IPS-18c (cell line): ENCODE measurements around the gene COMT.
A peak's percentile ranks its signal among the peaks of the same experiment; 100 is the strongest.

Experiments
- H3K4me3 ChIP-seq: 2 replicates; pipeline ENCODE4 v1.7.0; 2013; ENCODE audit warnings: low read depth, mild to moderate bottlenecking, low read length, moderate library complexity; ENCODE audit not compliant: insufficient read depth
- H3K9me3 ChIP-seq: one replicate; pipeline ENCODE4 v1.6.1; 2013; ENCODE audit warnings: mild to moderate bottlenecking, low read length, moderate library complexity; ENCODE audit not compliant: control insufficient read depth, insufficient read depth

The COMT gene

DNA sequence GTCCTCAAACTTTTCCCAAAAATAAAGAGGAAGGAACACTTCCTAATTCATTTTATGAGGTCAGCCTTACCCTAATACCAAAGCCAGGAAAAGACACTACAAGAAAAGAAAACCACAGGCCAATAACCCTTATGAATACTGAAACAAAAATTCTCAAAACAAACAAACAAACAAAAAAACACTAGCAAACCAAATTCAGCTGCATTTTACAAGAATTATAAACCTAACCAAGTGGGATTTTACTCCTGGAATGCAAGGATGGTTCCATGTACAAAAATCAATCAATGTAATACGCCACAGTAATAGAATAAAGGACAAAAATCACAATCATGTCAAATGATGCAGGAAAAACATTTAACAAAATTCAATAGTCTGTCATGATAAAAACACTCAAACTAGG is 61.7 kb downstream of the COMT start:
- Histone ChIP-seq H3K4me3 (no peak overlapping the region), H3K9me3 (peaks cover 2% of the 10 kb centered on the region)

DNA sequence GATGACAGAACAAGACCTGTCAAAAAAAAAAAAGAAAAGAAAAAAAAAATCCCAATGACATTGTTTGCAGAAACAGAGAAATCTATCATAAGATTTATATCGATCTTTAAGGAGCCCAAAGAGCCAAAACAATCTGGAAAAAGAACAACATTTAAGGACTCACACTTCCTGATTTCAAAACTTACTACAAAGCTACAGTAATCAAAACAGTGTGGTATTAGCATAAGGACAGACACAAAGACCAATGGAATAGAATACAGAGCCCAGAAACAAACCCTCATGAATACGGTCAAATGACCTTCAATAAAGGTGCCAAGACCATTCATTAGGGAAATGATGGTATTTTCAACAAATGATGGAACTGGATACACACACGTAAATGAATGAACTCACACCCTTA is 62.9 kb downstream of the COMT start:
- Histone ChIP-seq H3K4me3 (no peak overlapping the region), H3K9me3 (no peaks in the 10 kb centered on the region)

DNA sequence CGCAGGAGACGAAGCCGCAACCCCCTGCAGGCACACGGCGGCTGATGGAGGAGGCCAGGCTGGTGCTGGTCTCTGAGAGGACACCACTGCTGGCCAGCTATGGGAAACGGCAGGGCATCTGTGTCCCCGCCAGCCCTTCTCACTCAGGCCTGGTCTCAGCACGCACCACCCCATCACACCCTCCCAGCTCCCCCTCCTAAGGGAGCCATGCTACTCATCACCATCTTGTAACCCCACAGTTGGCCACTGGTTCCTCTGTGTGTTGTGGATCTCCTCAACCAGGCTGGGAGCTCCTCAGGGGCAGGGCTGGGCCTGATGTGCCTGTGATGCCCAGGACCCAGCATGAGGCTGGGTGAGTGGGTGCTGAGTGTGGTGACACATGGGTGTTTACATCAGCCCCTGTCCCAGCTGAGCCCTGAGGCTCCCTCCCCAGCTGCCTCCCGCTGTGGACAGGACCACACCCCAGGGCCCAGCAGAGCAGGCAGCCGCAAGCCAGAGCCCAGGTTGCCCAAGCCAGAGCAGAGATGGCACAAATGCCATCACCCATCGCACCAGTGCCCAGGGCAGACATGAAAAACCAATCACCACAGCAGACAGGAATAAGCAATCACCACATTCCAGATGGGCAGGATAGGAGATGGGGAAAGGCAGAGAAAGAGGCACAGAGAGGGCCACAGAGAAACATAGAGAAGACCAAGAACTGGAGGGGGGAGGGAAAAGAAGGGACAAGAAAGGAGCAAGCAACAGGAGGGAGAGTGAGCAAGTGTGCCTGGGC is 66.8 kb downstream of the COMT start:
- no peak overlapping the region for H3K4me3 ChIP-seq
- H3K9me3 ChIP-seq, result no peaks in the 10 kb centered on the region

DNA sequence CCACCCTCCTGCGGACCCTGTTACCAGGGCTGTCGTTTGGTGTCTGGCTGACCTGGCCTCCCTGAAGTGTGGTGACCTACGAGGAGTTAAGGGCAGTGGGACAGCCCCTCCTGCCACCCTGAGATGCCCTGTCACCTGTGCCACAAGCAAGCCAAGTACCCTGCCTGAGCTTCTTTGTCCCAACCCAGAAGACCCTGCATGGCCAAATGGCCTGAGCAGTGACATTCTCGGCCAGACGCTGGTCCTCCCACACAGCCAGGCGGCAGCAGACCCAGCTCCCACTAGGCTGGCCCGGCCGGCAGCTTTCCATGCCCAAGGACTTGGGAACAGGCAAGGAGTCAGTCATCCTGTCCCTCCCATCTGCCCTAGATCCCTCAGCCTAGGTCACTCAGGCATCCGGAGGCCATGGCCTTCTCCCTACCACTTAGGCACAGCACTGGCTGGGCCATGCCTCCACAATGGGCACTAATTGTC is 67.5 kb downstream of the COMT start:
- Histone ChIP-seq H3K9me3 (no peaks in the 10 kb centered on the region), H3K4me3 (no peak overlapping the region)

DNA sequence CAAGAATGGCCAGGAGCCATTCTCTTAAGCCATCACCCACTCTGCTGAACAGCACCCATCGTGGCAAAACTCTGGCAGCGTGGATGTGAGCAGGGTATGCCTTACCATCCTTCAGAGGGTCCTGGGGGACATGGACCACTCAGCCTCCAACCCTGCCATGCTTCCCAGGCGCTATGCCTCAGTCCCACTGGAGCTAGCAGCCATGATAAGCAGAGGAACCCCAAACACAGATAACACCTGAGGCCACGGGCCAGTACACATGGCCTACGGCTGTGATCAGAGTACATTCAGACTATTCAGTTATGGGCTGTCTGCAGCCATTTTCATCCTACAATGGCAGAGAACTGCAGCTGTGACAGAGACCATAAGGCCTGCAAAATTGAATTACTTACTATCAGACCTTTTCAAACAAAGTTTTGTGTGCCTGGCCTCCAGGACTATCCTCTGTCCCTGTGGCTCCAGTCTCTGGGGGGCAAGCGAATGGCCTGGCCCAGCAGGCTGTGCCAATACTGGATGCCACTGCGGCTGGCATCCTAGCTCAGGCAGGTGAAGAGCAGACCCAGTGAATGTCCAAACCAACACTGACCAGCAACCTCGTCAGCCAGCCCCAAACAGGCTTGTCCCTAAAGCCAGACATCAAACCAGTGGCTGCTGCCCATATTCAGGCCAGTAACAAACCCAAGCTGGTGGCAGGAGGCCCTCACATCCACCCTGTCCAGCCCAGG is 68.2 kb downstream of the COMT start:
- no peaks in the 10 kb centered on the region for H3K9me3 ChIP-seq
- no peak overlapping the region for H3K4me3 ChIP-seq

DNA sequence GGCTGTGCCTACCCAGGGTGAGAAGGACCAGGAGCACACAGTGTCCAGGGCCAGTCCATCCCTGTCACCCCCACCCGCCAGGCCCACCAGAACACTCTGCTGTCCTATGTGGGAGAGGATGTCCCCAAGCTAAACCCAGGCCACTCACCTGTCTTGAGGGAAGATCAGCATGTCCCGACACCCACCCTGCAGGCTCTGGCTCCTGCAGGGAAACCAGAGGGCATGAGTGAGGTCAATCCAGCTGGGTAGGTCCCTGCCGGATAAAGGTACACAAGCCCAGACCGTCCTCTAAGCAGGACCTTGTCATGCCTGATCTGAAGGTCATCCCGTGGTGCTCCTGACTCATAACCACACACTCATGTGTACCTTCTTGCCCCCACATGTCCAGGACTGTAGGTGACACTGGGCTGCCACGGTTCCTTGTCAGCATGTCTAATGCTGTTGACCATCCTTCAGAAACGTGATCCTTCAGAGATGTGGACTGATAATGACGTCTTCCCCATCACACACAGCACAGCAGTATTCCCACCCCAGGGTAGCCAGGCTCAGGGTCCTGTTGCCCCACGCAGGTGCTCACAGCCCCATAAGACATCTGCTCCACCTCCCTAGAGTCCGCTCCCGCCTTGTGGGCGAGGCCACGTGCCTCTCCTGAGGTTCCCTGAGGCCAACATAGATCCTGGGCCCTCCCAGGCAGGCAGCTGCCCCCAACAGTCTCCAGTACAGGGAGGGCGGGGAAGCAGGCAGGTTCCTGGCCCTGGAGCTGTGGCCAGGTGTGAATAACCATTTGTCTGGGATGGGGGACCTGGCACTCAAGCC is 68.9 kb downstream of the COMT start:
- Histone ChIP-seq H3K4me3 (no peak overlapping the region), H3K9me3 (no peaks in the 10 kb centered on the region)

DNA sequence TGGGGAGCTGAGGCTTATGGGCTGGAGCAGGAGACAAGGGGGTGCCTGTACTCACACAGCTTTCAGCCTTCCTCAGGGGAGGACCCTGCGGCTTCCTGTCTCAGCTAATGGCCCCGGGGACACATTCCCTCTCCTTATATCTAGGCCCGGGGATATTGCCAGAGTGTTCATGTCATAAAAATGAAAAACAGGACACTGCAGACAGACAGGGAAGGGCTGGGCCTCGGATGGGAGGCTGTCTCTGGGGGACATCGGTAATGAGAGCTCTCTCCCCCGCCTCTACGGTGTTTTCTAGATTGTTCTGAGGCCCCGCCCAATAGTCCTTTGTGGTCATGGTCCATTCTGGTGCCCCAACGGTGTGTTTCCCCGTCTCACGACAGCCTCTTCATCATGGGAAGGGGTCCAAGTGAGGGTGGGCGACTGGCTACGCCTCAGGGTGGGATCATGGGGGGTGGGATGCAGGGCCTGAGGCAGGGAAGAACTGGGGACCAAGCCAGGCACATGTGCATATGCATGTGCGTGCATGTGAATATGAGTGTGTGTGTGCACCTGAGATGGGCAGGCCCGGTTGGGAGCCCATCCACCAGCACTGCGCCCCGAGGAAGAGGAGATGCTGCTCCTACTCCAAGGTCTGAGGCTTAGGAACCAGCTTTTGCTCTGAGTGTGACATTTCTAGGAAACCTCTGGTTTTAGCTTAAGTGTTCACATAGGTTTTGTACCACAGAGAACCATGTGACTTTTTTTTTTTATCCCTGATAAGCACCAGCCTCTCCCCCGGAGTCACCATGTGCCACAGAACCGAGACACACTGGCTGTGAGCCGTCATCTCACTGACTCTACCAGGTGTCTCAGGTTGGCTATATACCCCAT is 69.8 kb downstream of the COMT start:
- H3K4me3 ChIP-seq, result no peak overlapping the region
- no peaks in the 10 kb centered on the region for H3K9me3 ChIP-seq

DNA sequence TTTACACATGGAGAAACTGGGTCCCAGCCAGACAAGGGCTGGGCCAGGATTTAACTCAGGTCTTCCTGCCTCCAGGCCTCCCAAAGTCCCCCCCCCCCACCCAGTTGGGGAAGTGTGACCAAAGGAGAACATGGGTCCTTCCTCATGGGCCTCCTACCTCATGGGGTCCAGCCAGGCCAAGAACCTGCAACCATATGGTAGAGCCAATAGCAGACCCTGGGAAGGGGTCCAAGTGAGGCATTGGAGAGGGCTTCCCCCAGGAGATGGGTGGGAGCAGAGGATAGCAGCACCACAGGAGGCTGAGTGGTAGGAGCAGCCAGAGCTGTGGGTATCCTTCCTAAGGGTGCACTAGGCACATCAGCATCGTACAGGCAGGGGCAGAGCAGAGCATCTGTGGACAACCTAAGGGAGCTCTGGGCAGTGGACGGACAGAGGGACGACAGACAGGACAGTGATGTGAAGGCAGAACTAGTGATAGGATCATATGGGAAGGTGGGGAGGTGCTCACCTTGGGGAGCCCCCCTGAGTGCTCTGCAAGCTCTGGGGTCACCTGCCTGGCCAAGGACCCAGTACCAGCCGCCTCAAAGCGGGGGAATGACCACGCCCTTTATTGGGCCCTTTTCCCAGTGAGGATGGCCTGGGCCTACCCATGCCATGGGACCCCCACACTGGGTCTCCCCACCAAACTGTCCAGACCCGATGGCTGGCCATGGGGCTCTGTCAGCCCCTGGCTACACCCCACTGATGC is 70.6 kb downstream of the COMT start:
- Histone ChIP-seq H3K4me3 (no peak overlapping the region), H3K9me3 (no peaks in the 10 kb centered on the region)

DNA sequence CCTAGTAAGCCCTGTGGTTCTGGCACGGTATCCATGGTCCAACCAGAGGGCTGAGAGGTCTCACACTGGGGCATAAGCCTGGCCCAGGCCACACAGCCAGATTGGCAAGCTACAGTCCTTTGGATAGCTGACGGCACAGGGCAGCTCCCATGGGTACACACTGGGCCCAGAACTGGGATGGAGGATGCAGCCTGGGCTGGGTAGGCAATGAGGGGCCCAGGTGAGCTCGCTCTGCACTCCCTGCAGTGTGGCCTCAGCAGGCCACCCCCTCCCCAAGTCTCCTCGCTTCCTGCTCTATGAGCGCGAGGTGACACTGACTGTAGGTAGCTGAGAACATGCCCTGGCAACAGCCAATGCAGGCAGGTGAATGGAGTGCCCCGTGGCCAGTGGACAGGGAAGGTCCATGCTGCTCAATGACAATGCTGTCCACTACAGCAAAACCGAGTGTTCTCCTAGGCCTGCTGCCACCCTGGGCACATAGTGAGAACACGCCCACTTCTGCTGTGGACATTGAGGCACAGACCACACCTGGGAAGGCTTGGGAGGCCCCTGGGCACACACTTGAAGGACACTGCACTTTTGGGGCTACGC is 71.3 kb downstream of the COMT start:
- Histone ChIP-seq H3K4me3 (no peak overlapping the region), H3K9me3 (no peaks in the 10 kb centered on the region)

DNA sequence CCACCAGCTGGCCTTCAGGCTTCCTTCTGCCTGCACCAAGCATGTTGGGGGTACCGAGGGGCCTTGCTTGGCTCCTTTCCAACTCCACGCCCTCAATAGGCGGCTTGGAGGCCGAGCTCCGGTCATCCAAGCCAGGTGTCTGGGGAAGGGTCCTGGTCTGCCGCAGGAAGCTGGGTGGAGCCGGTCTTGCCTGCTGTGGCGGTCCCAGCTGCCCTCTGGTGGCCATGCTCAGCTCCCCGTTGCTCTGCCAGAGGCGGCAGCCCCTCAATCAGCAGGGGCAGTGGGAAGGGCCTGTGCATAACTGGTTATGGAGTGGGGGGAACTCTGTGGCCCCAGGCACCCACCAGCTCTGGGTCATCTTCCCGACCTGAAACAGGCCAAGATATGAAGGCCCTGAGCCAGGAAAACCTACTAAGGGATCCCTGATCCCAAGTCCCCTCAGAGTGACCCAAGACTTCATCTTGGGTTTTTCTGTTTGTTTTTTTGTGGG is 71.9 kb downstream of the COMT start:
- no peak overlapping the region for H3K4me3 ChIP-seq
- no peaks in the 10 kb centered on the region for H3K9me3 ChIP-seq

DNA sequence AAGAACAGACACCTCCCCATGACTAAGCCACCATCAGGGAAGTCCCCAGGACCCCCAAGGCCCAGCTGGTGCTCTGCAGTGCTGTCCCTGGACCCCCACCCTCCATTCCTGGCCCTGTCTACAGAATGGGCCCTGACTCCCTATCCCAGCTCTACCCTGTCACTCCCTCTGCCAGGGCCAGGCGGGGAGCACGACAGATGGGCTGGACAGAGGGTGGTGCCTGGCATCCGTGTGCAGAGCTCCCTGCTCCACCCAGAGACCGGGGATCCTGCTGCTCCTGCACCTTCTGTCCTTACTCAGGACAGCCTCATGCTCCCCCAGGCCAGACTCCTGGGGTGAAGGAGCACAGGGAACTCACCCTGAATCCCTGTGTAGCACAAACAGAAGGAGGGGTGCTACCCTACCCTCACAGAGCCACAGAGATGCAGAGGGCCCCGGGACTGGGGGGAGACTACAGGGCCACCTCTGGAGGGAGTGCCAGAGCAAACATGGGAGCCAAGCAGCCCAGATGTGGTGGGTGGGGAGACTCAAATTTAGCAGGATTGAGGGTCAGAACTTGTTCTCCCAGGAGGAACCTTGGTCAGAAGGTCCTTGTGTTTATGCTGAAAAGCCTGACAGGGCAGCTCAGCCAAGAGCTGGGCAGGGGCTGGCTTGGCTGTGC is 73.1 kb downstream of the COMT start:
- Histone ChIP-seq H3K9me3 (no peaks in the 10 kb centered on the region), H3K4me3 (no peak overlapping the region)

DNA sequence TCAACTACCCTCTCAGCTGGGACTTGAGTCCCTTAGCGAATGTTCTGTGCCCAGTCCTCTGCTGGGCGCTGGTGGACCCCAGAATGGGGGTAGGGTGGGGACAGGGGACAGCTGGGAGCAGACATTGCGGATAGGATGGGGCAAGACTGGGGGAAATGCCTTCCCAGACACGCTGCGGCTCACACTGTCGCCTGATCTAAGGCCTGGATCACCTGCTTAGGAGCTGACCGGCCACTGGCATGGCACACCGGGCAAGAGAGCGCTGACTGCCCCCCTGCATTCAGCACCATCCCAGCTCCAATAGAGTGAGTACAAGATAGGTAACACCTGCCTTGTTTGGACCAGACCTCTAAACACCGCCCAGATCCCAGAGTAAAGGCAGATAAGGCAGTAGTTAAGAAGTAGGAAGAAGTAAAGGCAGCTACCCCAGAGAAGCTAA is 73.6 kb downstream of the COMT start:
- no peak overlapping the region for H3K4me3 ChIP-seq
- H3K9me3 ChIP-seq, result no peaks in the 10 kb centered on the region

DNA sequence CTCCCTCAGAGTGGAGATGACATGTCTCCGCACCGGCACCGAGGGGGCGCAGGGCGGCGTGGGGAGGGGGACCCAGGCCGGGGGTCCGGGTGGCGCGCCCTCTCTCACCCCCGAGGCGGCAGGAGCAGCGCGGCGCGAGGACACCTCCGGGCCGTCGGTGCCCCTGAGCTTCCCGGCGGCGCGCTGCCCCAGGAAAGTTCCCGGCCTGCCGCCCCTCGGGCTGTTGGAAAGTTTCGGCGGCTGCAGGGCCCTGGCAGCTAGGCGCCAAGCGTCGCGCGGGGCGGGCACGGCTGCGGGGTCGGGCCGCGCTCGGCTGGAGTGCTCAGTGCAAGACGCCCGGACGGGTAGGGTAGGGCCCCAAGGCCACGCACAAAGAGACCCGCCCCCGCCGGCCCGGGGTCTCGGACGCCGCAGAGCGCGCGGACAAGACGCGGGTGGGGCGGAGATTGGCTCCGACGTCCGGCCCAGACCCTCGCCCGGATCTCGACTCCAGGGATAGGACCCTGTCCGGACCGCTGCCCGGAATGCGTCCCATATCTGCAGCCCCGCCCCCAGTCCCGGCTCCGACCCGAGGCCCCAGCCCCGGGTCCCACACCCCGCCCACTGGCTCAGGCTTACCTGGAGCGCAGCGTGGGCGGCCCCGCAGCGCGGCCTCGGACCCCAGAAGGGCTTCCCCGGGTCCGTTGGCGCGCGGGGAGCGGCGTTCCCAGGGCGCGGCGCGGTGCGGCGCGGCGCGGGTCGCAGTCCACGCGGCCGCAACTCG is 74.6 kb downstream of the COMT start:
- H3K4me3 ChIP-seq, result peak overlapping the region; percentile 77

DNA sequence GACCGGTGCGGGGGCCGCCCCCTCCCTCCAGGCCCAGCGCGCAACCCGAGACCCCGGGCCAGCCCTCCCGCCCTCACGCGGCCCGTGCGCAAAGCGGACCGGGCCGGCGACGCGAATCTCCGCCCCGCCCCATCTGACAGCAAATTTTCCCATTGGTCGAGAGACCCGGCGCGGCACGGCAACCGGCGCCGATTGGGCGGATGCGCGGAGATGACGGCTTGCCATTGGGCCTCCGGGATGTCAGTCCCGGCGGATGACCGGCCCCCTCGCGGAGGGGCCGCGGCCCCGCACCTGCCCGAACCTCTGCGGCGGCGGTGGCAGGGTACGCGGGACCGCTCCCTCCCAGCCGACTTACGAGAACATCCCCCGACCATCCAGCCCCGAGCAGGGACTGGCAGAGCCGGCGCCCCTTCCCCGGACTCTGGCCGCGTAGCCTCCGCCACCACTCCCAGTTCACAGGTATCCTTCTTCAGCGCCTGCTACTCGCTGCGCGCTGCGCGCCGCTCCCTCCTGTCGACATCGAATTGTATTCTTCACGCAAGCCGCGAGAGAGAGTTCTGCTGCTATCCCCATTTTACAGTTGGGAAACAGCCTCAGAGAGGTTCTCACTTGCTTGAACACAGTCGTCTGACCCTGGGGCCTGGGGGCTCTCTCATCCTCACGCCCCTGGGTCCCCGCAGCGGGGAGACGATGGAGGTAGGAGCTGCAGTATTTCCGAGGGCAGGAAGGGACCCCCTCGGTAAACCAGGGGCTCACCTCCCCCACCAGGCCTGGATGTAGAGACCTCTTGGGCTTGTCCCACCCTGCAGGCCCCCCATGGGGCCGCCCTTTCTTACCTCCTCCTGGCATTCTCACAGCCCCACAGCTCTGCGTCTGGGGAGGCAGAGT is 75.4 kb downstream of the COMT start, which contains the start of gene ARVCF:
Gene ARVCF, minus strand, starts transcription at position 90 of the 888 bp plus-strand sequence. CDS start 26,029 bp downstream, outside the sequence.
- Histone ChIP-seq H3K4me3 (peak within 1 kb of the TSS; percentile 77), H3K9me3 (no peaks in the 10 kb centered on the region)

More for the DNA sequence above, 74.6 kb downstream of the COMT start:
- no peaks in the 10 kb centered on the region for H3K9me3 ChIP-seq
